Lower leg skin (tissue), 3 donors: Measurements from ENCODE around the gene ADARB2.

Experiments
- CTCF ChIP-seq, 3 donors: fragments of 450-650 bp; IDR thresholded peaks; one replicate each; pipeline ENCODE4 v1.5.1; 2016; ENCODE audit warnings: antibody characterized with exemption in 3 of 3, mild to moderate bottlenecking in 3 of 3, moderate library complexity in 2 of 3
- POLR2A ChIP-seq, 2 donors: fragments of 450-650 bp; IDR thresholded peaks; one replicate each; pipeline ENCODE4 v1.6.1; 2016 to 2017; ENCODE audit warnings: antibody characterized with exemption in 2 of 2, mild to moderate bottlenecking in 1 of 2, moderate library complexity in 1 of 2

GRCh38 chr10:1154531-1155295, 582.6 kb downstream of the ADARB2 start:
- TF ChIP-seq CTCF (IDR thresholded peaks at IDR 0.05) (no peak), POLR2A (IDR thresholded peaks at IDR 0.05) (no peak)
